ENCODE data around the gene RAB40C. TPM values are rescaled to one million over a fixed set of nuclear protein-coding genes. Genes with fewer than 3 reads are reported as not detected.

Gene RAB40C
- total RNA-seq, 2 experiments from 2014 or later, result 13.3 to 17.6 TPM

GRCh38 chr16:609316-609715 is 19.4 kb downstream of the RAB40C start:
- no peak for DNase-seq
- ChIA-PET CTCF (interaction anchor here (0.6 to 1.1 kb wide), 2 partner anchors 17 to 1926 kb away, joined by 3 to 6 read pairs; no protein-coding TSS in a partner anchor), POLR2A (no interaction called here)
- Mint-ChIP-seq H3K9me3 (peaks cover 2% of the 10 kb centered on the region), H3K4me1 (peaks cover 4% of the 10 kb centered on the region), H3K4me3 (no peak overlapping the region), H3K27ac (no peak overlapping the region), H3K36me3 (ENCODE audit: low read depth) (no peaks in the 10 kb centered on the region), H3K27me3 (no peaks in the 10 kb centered on the region)

GRCh38 chr16:609984-610383 is 20.1 kb downstream of the RAB40C start:
- peaks cover 4% of the 10 kb centered on the region for H3K4me1 Mint-ChIP-seq
- no peaks in the 10 kb centered on the region for H3K27me3 Mint-ChIP-seq
- no peak overlapping the region for H3K27ac Mint-ChIP-seq
- no peaks in the 10 kb centered on the region for H3K36me3 Mint-ChIP-seq (ENCODE audit: low read depth)
- H3K9me3 Mint-ChIP-seq, result peaks cover 2% of the 10 kb centered on the region
- ChIA-PET CTCF (interaction anchor here (0.6 to 1.1 kb wide), 2 partner anchors 17 to 1925 kb away, joined by 3 to 6 read pairs; no protein-coding TSS in a partner anchor), POLR2A (no interaction called here)
- H3K4me3 Mint-ChIP-seq, result no peak overlapping the region
- no peak for DNase-seq

- ChIA-PET CTCF (interaction anchor here (0.6 to 1.1 kb wide), 3 partner anchors 18 to 272 kb away, joined by 3 read pairs; no protein-coding TSS in a partner anchor), POLR2A (no interaction called here)
- H3K4me1 Mint-ChIP-seq, result peaks cover 4% of the 10 kb centered on the region
- H3K27ac Mint-ChIP-seq, result no peak overlapping the region
- H3K27me3 Mint-ChIP-seq, result no peaks in the 10 kb centered on the region
- no peaks in the 10 kb centered on the region for H3K9me3 Mint-ChIP-seq
- peak; percentile 33 for DNase-seq
- H3K36me3 Mint-ChIP-seq (ENCODE audit: low read depth), result no peaks in the 10 kb centered on the region
- no peak overlapping the region for H3K4me3 Mint-ChIP-seq
These were observed 20.9 kb downstream of the RAB40C start for GRCh38 chr16:610513-611381.

- Mint-ChIP-seq H3K4me1 (peaks cover 2% of the 10 kb centered on the region), H3K4me3 (no peak overlapping the region), H3K9me3 (no peaks in the 10 kb centered on the region), H3K27ac (no peak overlapping the region), H3K36me3 (ENCODE audit: low read depth) (no peaks in the 10 kb centered on the region), H3K27me3 (no peaks in the 10 kb centered on the region)
- ChIA-PET POLR2A (no interaction called here), CTCF (no interaction called here)
- no peak for DNase-seq
These were observed 25.3 kb downstream of the RAB40C start for GRCh38 chr16:615122-615521.

- POLR2A ChIA-PET, result no interaction called here
These were observed 27.1 kb downstream of the RAB40C start for GRCh38 chr16:616733-617586.

GRCh38 chr16:617855-618254 is 28.0 kb downstream of the RAB40C start:
- Mint-ChIP-seq H3K9me3 (no peaks in the 10 kb centered on the region), H3K27ac (no peak overlapping the region), H3K27me3 (no peaks in the 10 kb centered on the region), H3K4me3 (no peak overlapping the region), H3K4me1 (no peaks in the 10 kb centered on the region), H3K36me3 (ENCODE audit: low read depth) (no peaks in the 10 kb centered on the region)
- ChIA-PET POLR2A (no interaction called here), CTCF (no interaction called here)
- no peak for DNase-seq

More at GRCh38 chr16:616733-617586, 27.1 kb downstream of the RAB40C start:
- DNase-seq, result no peak
- no peaks in the 10 kb centered on the region for H3K4me1 Mint-ChIP-seq
- no peak overlapping the region for H3K27ac Mint-ChIP-seq
- H3K36me3 Mint-ChIP-seq (ENCODE audit: low read depth), result no peaks in the 10 kb centered on the region
- H3K27me3 Mint-ChIP-seq, result no peaks in the 10 kb centered on the region
- no peaks in the 10 kb centered on the region for H3K9me3 Mint-ChIP-seq
- CTCF ChIA-PET, result interaction anchor here (0.6 kb wide), 1 partner anchor 13 kb away, joined by 3 read pairs; no protein-coding TSS in a partner anchor
- H3K4me3 Mint-ChIP-seq, result no peak overlapping the region

- no peaks in the 10 kb centered on the region for H3K4me1 Mint-ChIP-seq
- no peaks in the 10 kb centered on the region for H3K27me3 Mint-ChIP-seq
- no peak for DNase-seq
- no peaks in the 10 kb centered on the region for H3K9me3 Mint-ChIP-seq
- no peak overlapping the region for H3K27ac Mint-ChIP-seq
- H3K36me3 Mint-ChIP-seq (ENCODE audit: low read depth), result no peaks in the 10 kb centered on the region
- H3K4me3 Mint-ChIP-seq, result no peak overlapping the region
- ChIA-PET CTCF (no interaction called here), POLR2A (no interaction called here)
These were observed 29.7 kb downstream of the RAB40C start for GRCh38 chr16:619476-620100.

- H3K27ac Mint-ChIP-seq, result no peak overlapping the region
- ChIA-PET POLR2A (no interaction called here), CTCF (no interaction called here)
- H3K4me3 Mint-ChIP-seq, result no peak overlapping the region
- H3K27me3 Mint-ChIP-seq, result no peaks in the 10 kb centered on the region
- H3K9me3 Mint-ChIP-seq, result no peaks in the 10 kb centered on the region
- H3K4me1 Mint-ChIP-seq, result no peaks in the 10 kb centered on the region
- no peaks in the 10 kb centered on the region for H3K36me3 Mint-ChIP-seq (ENCODE audit: low read depth)
- DNase-seq, result no peak
These were observed 31.0 kb downstream of the RAB40C start for GRCh38 chr16:620700-621525.

GRCh38 chr16:621526-622105 is 31.8 kb downstream of the RAB40C start:
- no peak overlapping the region for H3K27ac Mint-ChIP-seq
- no peaks in the 10 kb centered on the region for H3K36me3 Mint-ChIP-seq (ENCODE audit: low read depth)
- no peaks in the 10 kb centered on the region for H3K27me3 Mint-ChIP-seq
- no peak for DNase-seq
- POLR2A ChIA-PET, result no interaction called here
- CTCF ChIA-PET, result no interaction called here
- H3K4me1 Mint-ChIP-seq, result no peaks in the 10 kb centered on the region
- no peak overlapping the region for H3K4me3 Mint-ChIP-seq
- H3K9me3 Mint-ChIP-seq, result no peaks in the 10 kb centered on the region

- Mint-ChIP-seq H3K9me3 (no peaks in the 10 kb centered on the region), H3K27ac (no peak overlapping the region), H3K4me1 (no peaks in the 10 kb centered on the region), H3K27me3 (no peaks in the 10 kb centered on the region), H3K4me3 (no peak overlapping the region), H3K36me3 (ENCODE audit: low read depth) (no peaks in the 10 kb centered on the region)
- DNase-seq, result no peak
- POLR2A ChIA-PET, result no interaction called here
- CTCF ChIA-PET, result interaction anchor here (0.6 kb wide), 1 partner anchor 1310 kb away, joined by 3 read pairs; no protein-coding TSS in a partner anchor
These were observed 33.0 kb downstream of the RAB40C start for GRCh38 chr16:622920-623280.

- ChIA-PET CTCF (no interaction called here), POLR2A (no interaction called here)
- DNase-seq, result no peak
- Mint-ChIP-seq H3K4me3 (no peak overlapping the region), H3K4me1 (no peaks in the 10 kb centered on the region), H3K27ac (no peak overlapping the region), H3K27me3 (no peaks in the 10 kb centered on the region), H3K36me3 (ENCODE audit: low read depth) (no peaks in the 10 kb centered on the region), H3K9me3 (no peaks in the 10 kb centered on the region)
These were observed 34.7 kb downstream of the RAB40C start for GRCh38 chr16:624526-625070.
